ENCODE data around the gene HPD. TPM values are rescaled to one million over a fixed set of nuclear protein-coding genes. Genes with fewer than 3 reads are reported as not detected.

The HPD gene
- polyA plus RNA-seq (2013), result not detected

DNA sequence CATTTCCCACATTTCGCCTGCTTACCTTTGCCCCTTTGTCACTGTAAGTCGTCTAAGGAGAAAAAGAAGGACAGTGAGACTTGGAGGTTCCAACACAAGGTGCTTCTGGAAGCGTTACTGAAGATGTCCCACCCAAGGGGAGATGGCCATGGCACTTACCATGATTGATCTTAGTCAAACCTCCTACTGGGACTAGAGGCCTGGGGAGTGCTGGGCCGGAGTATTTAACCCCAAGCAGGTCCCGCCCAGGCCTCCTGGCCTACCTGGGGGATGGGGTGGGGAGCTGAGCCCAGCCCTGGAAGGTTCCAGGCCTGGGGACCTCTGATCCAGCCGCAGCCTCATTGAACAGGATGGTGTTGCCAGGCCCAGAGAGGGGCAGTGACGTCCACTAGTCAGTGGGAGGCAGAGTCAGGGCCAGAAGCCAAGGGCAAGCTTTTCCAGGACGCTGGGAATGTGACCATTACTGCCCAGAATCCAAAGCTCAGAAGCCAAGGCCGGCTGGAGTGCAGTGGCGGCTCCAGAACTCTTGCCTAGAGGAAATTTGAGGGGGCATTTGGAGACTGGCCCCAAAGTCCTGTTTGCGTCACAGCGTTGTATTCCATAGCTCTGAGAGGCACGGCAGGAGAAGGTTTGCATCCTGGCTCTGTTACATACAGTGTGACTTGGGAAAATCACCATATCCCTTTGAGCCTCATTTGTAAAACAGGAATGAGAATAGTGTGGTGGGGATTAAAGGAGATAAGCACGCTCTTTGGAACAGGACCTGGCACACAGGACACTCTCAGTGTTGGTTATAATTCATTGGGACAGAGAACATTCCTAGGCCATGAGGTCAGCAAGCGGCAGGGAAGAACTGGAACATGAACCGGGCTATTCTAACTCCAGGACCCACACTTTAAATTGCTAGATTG is at the start of gene HPD:
Gene HPD, minus strand, starts transcription at position 198 of the 911 bp plus-strand sequence. Its CDS starts 36 bp downstream, at position 162.
- ChIA-PET CTCF (interaction anchor here (1.1 kb wide), 1 partner anchor 64 kb away, joined by 3 read pairs; no protein-coding TSS in a partner anchor), POLR2A (no interaction called here)
- H3K4me3 ChIP-seq (ENCODE audit: control insufficient read depth in 1 of 7, extremely low read depth in 1 of 7, insufficient read depth in 4 of 7, low read depth in 2 of 7, low read length in 6 of 7), result no peak within 1 kb of the TSS
- no peak for DNase-seq
- H3K27me3 ChIP-seq (replicated peaks in 2 of 5; ENCODE audit: control insufficient read depth in 4 of 5, insufficient read depth in 5 of 5, low read length in 4 of 5), result no peaks in the 10 kb centered on the region
- H3K36me3 ChIP-seq (ENCODE audit: control insufficient read depth in 4 of 4, insufficient read depth in 4 of 4, low read length in 3 of 4), result no peaks in the 10 kb centered on the region
- 94% methylated on average over 12 of the region's 16 CpGs for WGBS (ENCODE audit: insufficient coverage)
- H3K4me1 ChIP-seq (ENCODE audit: control extremely low read depth in 1 of 4, control insufficient read depth in 4 of 4, insufficient read depth in 4 of 4, low read length in 3 of 4), result no peaks in the 10 kb centered on the region
- H3K9me3 ChIP-seq (ENCODE audit: control extremely low read depth in 1 of 5, control insufficient read depth in 4 of 5, insufficient read depth in 2 of 5, low read depth in 1 of 5, low read length in 4 of 5), result no peaks in the 10 kb centered on the region
- no peak within 1 kb of the TSS for H3K27ac ChIP-seq (ENCODE audit: insufficient read depth in 1 of 2, low read depth in 1 of 2, low read length in 2 of 2, poor library complexity in 1 of 2, severe bottlenecking in 2 of 2)

DNA sequence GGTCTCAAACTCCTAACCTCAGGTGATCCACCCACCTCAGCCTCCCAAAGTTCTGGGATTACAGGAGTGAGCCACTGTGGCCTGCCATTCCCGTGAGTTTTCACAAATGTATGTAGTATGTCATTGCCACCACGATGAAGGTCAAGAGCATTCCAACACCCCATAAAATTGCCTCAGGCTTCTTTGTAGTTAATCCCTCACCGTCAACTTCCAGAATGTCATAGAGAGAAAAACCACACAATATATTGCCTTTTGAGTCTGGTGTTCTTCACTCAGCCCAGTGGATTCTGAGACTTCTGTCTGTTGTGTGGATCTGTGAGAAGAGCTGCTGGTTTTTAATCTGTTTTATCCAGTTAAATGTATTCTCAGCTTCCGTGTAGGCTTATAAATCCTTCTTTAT is 47.1 kb upstream of the HPD start:
- Histone ChIP-seq H3K4me1 (ENCODE audit: control extremely low read depth in 1 of 4, control insufficient read depth in 4 of 4, insufficient read depth in 4 of 4, low read length in 3 of 4) (no peaks in the 10 kb centered on the region), H3K36me3 (ENCODE audit: control insufficient read depth in 4 of 4, insufficient read depth in 4 of 4, low read length in 3 of 4) (peaks cover 12 to 62% (median 48%) of the 10 kb centered on the region in 4 experiments), H3K27ac (ENCODE audit: insufficient read depth in 1 of 2, low read depth in 1 of 2, low read length in 2 of 2, poor library complexity in 1 of 2, severe bottlenecking in 2 of 2) (no peak overlapping the region), H3K9me3 (ENCODE audit: control extremely low read depth in 1 of 5, control insufficient read depth in 4 of 5, insufficient read depth in 2 of 5, low read depth in 1 of 5, low read length in 4 of 5) (no peaks in the 10 kb centered on the region), H3K27me3 (replicated peaks in 2 of 5; ENCODE audit: control insufficient read depth in 4 of 5, insufficient read depth in 5 of 5, low read length in 4 of 5) (no peaks in the 10 kb centered on the region), H3K4me3 (ENCODE audit: control insufficient read depth in 1 of 7, extremely low read depth in 1 of 7, insufficient read depth in 4 of 7, low read depth in 2 of 7, low read length in 6 of 7) (no peak overlapping the region)
- ChIA-PET CTCF (no interaction called here), POLR2A (no interaction called here)
- DNase-seq, result no peak
- 100% methylated on average over 4 of the region's 4 CpGs for WGBS (ENCODE audit: insufficient coverage)

DNA sequence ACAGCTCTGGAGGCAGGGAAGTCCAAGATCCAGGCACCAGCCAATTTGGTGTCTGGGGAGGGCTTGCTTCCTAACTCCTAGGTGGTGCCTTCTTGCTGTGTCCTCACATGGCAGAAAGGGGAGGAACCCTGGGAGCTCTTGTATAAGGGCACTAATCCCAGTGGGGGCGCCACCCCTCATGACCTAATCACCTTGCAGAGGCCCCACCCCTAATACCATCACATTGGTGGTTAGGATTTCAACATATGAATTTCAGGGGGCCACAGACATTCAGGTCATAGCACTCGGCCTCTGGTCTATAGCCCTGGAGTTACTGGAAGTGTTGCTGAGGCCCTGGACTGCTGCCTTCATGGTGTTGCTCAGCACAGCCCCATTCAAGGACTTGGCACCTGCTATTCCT is 44.5 kb upstream of the HPD start:
- no peaks in the 10 kb centered on the region for H3K27me3 ChIP-seq (replicated peaks in 2 of 5; ENCODE audit: control insufficient read depth in 4 of 5, insufficient read depth in 5 of 5, low read length in 4 of 5)
- peak in 1 of 3 donors; percentile 14 for DNase-seq
- CTCF ChIA-PET, result interaction anchor here (1.2 kb wide), 1 partner anchor 16 kb away, joined by 3 read pairs; the partner anchor contains the start of gene CFAP251
- peaks cover 14 to 62% (median 48%) of the 10 kb centered on the region in 4 experiments for H3K36me3 ChIP-seq (ENCODE audit: control insufficient read depth in 4 of 4, insufficient read depth in 4 of 4, low read length in 3 of 4)
- POLR2A ChIA-PET, result no interaction called here
- no peak overlapping the region for H3K4me3 ChIP-seq (ENCODE audit: control insufficient read depth in 1 of 7, extremely low read depth in 1 of 7, insufficient read depth in 4 of 7, low read depth in 2 of 7, low read length in 6 of 7)
- H3K9me3 ChIP-seq (ENCODE audit: control extremely low read depth in 1 of 5, control insufficient read depth in 4 of 5, insufficient read depth in 2 of 5, low read depth in 1 of 5, low read length in 4 of 5), result no peaks in the 10 kb centered on the region
- WGBS (ENCODE audit: insufficient coverage), result 100% methylated on average over 1 of the region's 2 CpGs
- H3K4me1 ChIP-seq (ENCODE audit: control extremely low read depth in 1 of 4, control insufficient read depth in 4 of 4, insufficient read depth in 4 of 4, low read length in 3 of 4), result no peaks in the 10 kb centered on the region
- H3K27ac ChIP-seq (ENCODE audit: insufficient read depth in 1 of 2, low read depth in 1 of 2, low read length in 2 of 2, poor library complexity in 1 of 2, severe bottlenecking in 2 of 2), result no peak overlapping the region

- H3K27me3 ChIP-seq (replicated peaks in 2 of 5; ENCODE audit: control insufficient read depth in 4 of 5, insufficient read depth in 5 of 5, low read length in 4 of 5), result no peaks in the 10 kb centered on the region
- ChIA-PET POLR2A (no interaction called here), CTCF (interaction anchor here (3.3 kb wide), 1 partner anchor 105 kb away, joined by 17 read pairs; the partner anchor contains the start of gene RHOF)
- no peak overlapping the region for H3K27ac ChIP-seq (ENCODE audit: insufficient read depth in 1 of 2, low read depth in 1 of 2, low read length in 2 of 2, poor library complexity in 1 of 2, severe bottlenecking in 2 of 2)
- H3K36me3 ChIP-seq (ENCODE audit: control insufficient read depth in 4 of 4, insufficient read depth in 4 of 4, low read length in 3 of 4), result peaks cover 16 to 65% (median 51%) of the 10 kb centered on the region in 4 experiments
- H3K4me1 ChIP-seq (ENCODE audit: control extremely low read depth in 1 of 4, control insufficient read depth in 4 of 4, insufficient read depth in 4 of 4, low read length in 3 of 4), result no peaks in the 10 kb centered on the region
- WGBS (ENCODE audit: insufficient coverage), result 98% methylated on average over 12 of the region's 14 CpGs
- DNase-seq, result no peak
- no peak overlapping the region for H3K4me3 ChIP-seq (ENCODE audit: control insufficient read depth in 1 of 7, extremely low read depth in 1 of 7, insufficient read depth in 4 of 7, low read depth in 2 of 7, low read length in 6 of 7)
- H3K9me3 ChIP-seq (ENCODE audit: control extremely low read depth in 1 of 5, control insufficient read depth in 4 of 5, insufficient read depth in 2 of 5, low read depth in 1 of 5, low read length in 4 of 5), result no peaks in the 10 kb centered on the region
These were observed 40.9 kb upstream of the HPD start for GRCh38 chr12:121899590-121899989.

- Histone ChIP-seq H3K36me3 (ENCODE audit: control insufficient read depth in 4 of 4, insufficient read depth in 4 of 4, low read length in 3 of 4) (peaks cover 19 to 60% (median 48%) of the 10 kb centered on the region in 4 experiments), H3K4me1 (ENCODE audit: control extremely low read depth in 1 of 4, control insufficient read depth in 4 of 4, insufficient read depth in 4 of 4, low read length in 3 of 4) (peaks cover 0 to 8% (median 0%) of the 10 kb centered on the region in 4 experiments), H3K27ac (ENCODE audit: insufficient read depth in 1 of 2, low read depth in 1 of 2, low read length in 2 of 2, poor library complexity in 1 of 2, severe bottlenecking in 2 of 2) (no peak overlapping the region), H3K9me3 (ENCODE audit: control extremely low read depth in 1 of 5, control insufficient read depth in 4 of 5, insufficient read depth in 2 of 5, low read depth in 1 of 5, low read length in 4 of 5) (no peaks in the 10 kb centered on the region), H3K4me3 (ENCODE audit: control insufficient read depth in 1 of 7, extremely low read depth in 1 of 7, insufficient read depth in 4 of 7, low read depth in 2 of 7, low read length in 6 of 7) (no peak overlapping the region), H3K27me3 (replicated peaks in 2 of 5; ENCODE audit: control insufficient read depth in 4 of 5, insufficient read depth in 5 of 5, low read length in 4 of 5) (no peaks in the 10 kb centered on the region)
- POLR2A ChIA-PET, result no interaction called here
- WGBS (ENCODE audit: insufficient coverage), result 100% methylated on average over 1 of the region's 5 CpGs
- DNase-seq, result no peak
- CTCF ChIA-PET, result interaction anchor here (3.3 kb wide), 1 partner anchor 104 kb away, joined by 17 read pairs; the partner anchor contains the start of gene RHOF
These were observed 39.6 kb upstream of the HPD start for GRCh38 chr12:121898287-121898686.

DNA sequence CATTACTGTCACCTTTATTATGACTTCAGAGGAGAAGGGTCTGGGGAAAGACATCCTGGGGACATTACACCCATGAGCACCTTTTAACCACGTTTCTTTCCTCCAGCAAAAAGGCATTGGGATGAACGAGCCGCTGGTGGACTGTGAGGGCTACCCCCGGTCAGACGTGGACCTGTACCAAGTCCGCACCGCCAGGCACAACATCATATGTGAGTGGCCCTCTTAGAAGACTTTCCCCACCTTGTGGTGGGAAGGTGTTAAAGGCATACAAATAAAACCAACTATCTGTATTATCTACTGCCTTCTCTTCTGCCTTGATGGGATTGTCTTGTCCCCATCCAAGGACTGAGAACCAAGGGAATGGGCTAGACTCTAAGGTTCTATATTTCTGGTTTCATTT is 36.0 kb upstream of the HPD start:
- peak overlapping the region in 1 of 2 experiments; percentile 64 for H3K27ac ChIP-seq (ENCODE audit: insufficient read depth in 1 of 2, low read depth in 1 of 2, low read length in 2 of 2, poor library complexity in 1 of 2, severe bottlenecking in 2 of 2)

More for the DNA sequence above, 36.0 kb upstream of the HPD start:
- Histone ChIP-seq H3K36me3 (ENCODE audit: control insufficient read depth in 4 of 4, insufficient read depth in 4 of 4, low read length in 3 of 4) (peaks cover 9 to 35% (median 25%) of the 10 kb centered on the region in 4 experiments), H3K27me3 (replicated peaks in 2 of 5; ENCODE audit: control insufficient read depth in 4 of 5, insufficient read depth in 5 of 5, low read length in 4 of 5) (no peaks in the 10 kb centered on the region), H3K9me3 (ENCODE audit: control extremely low read depth in 1 of 5, control insufficient read depth in 4 of 5, insufficient read depth in 2 of 5, low read depth in 1 of 5, low read length in 4 of 5) (no peaks in the 10 kb centered on the region), H3K4me3 (ENCODE audit: control insufficient read depth in 1 of 7, extremely low read depth in 1 of 7, insufficient read depth in 4 of 7, low read depth in 2 of 7, low read length in 6 of 7) (no peak overlapping the region), H3K4me1 (ENCODE audit: control extremely low read depth in 1 of 4, control insufficient read depth in 4 of 4, insufficient read depth in 4 of 4, low read length in 3 of 4) (peaks cover 2 to 17% (median 5%) of the 10 kb centered on the region in 4 experiments)
- CTCF ChIA-PET, result interaction anchor here (1.2 to 7.3 kb wide), 6 partner anchors 82 to 131 kb away, joined by 3 to 90 read pairs (median 8); partner anchors contain the start of gene RHOF
- 100% methylated on average over 1 of the region's 7 CpGs for WGBS (ENCODE audit: insufficient coverage)
- POLR2A ChIA-PET, result no interaction called here
- DNase-seq, result peak; percentile 35 to 44 (median 43)
